ENCODE data around the gene SERPINE1. TPM values are rescaled to one million over a fixed set of nuclear protein-coding genes. Genes with fewer than 3 reads are reported as not detected.

SERPINE1 gene
- total and polyA plus RNA-seq, 2 experiments from 2014 or later: 0.97 to 1.2 TPM

GRCh38 chr7:101133621-101134398 lies 6.9 kb downstream of the SERPINE1 start (continued):
- TF ChIP-seq ZNF462 (CRISPR knock-in tag; IDR thresholded peaks at IDR 0.05) (no peak), CREB1 (CRISPR knock-in tag; IDR thresholded peaks at IDR 0.05; ENCODE audit: low read depth) (no peak), EZH2phosphoT487 (IDR thresholded peaks at IDR 0.05; ENCODE audit: unreplicated experiment) (no peak), JUNB (IDR thresholded peaks at IDR 0.05; ENCODE audit: unreplicated experiment) (no peak), ETS1 (IDR thresholded peaks at IDR 0.05) (no peak), NANOG (IDR thresholded peaks at IDR 0.05; ENCODE audit: borderline replicate concordance) (no peak), CTCF (conservative IDR thresholded peaks at IDR 0.05; ENCODE audit: low read depth in 2 of 2) (no peak), ZNF331 (CRISPR knock-in tag; IDR thresholded peaks at IDR 0.05; ENCODE audit: low read depth) (no peak), EZH2 (IDR thresholded peaks at IDR 0.05; ENCODE audit: low read depth, unreplicated experiment) (no peak)
- TF ChIP-seq, protein P1, sequence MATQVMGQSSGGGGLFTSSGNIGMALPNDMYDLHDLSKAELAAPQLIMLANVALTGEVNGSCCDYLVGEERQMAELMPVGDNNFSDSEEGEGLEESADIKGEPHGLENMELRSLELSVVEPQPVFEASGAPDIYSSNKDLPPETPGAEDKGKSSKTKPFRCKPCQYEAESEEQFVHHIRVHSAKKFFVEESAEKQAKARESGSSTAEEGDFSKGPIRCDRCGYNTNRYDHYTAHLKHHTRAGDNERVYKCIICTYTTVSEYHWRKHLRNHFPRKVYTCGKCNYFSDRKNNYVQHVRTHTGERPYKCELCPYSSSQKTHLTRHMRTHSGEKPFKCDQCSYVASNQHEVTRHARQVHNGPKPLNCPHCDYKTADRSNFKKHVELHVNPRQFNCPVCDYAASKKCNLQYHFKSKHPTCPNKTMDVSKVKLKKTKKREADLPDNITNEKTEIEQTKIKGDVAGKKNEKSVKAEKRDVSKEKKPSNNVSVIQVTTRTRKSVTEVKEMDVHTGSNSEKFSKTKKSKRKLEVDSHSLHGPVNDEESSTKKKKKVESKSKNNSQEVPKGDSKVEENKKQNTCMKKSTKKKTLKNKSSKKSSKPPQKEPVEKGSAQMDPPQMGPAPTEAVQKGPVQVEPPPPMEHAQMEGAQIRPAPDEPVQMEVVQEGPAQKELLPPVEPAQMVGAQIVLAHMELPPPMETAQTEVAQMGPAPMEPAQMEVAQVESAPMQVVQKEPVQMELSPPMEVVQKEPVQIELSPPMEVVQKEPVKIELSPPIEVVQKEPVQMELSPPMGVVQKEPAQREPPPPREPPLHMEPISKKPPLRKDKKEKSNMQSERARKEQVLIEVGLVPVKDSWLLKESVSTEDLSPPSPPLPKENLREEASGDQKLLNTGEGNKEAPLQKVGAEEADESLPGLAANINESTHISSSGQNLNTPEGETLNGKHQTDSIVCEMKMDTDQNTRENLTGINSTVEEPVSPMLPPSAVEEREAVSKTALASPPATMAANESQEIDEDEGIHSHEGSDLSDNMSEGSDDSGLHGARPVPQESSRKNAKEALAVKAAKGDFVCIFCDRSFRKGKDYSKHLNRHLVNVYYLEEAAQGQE (IDR thresholded peaks at IDR 0.05; ENCODE audit: unreplicated experiment): no peak

Measured in GM23338 (cell line).